GOT3 (cell line): ENCODE data around the gene PNMA6F.
A peak's percentile ranks its signal among the peaks of the same experiment; 100 is the strongest.
"Not testable (repeated sequence)": the region's sequence is repeated elsewhere in the genome, so short reads cannot be mapped to it uniquely, and the experiment has no call there.

Experiments
- DNase-seq: peaks from one replicate; lab custom pipeline; 2025; ENCODE audit warnings: mixed read lengths; lab: John Stamatoyannopoulos, UW

PNMA6F gene

GRCh38 chrX:153334654-153335295, 13.2 kb upstream of the PNMA6F start:
- no peak for DNase-seq

- DNase-seq: peak; percentile 48
Measured at GRCh38 chrX:153333821-153334653, 12.5 kb upstream of the PNMA6F start, which contains the start of gene ZNF275. Gene ZNF275, plus strand, starts transcription at chrX:153334153. Its CDS starts 2,527 bp downstream, at chrX:153336680.

DNA sequence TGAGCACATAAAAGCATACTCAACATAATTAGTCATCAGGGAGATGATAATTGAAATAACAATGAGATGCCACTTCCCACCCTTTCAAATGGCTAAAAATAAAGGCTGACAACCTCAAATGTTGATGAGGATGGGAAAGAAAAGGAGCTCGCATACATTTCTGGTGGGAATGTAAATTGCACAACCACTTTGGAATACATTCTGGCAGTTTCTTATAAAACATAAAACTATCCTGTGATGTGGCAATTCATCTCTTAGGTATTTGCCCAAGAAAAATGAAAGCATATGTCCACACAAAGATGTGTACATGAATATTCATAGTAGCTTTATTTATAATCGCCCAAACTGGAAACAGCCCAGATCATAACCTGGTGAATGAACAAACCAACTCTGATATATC, 11.7 kb upstream of the PNMA6F start:
- DNase-seq: no peak

GRCh38 chrX:153327561-153327960, 6.0 kb upstream of the PNMA6F start:
- DNase-seq: no peak

DNA sequence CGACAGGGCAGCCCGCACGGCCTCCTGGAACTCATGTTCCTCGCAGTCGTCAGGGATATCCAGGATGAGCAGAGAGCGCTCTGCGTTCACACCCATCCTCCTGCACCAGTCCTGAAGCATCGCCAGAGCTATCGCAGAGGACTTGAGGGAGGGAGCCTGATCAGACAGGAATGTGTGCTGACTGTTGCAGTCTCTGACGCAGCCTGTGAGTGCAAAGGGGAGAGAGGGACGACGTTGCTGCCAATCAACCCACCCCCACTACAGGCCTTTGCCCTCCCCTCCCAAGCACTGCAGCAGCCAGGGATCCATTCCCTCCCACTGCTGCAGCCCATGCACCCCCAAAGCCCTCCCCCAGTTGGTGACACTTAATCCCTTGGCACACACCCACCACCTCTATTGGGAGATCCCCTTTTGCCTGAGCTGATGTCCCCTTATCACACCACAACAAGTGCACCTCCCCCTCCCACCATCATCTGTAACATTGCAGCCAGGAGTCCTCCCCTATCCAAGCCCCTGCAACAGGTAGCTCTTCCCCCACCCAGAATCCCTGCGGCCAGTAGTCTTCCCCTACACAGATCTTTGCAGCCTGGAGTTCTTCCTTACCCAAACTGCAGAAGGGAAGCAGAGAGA, 897 bp downstream of the PNMA6F start:
- no peak for DNase-seq

DNA sequence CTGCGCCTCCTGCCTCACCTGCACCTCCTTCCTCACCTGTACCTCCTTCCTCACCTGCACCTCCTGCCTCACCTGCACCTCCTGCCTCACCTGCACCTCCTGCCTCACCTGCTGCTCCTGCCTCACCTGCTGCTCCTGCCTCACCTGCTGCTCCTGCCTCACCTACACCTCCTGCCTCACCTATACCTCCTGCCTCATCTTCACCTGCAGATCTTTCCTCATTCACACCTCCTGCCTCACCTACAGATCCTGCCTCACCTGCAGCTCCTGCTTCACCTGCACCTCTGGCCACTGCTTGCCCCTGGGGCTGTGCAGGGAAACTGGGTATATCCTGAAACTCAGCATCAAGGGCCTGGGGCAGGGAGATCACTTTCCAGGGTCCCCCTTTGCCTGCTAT, 1.5 kb downstream of the PNMA6F start:
- not testable (repeated sequence) for DNase-seq

- DNase-seq: no peak
Measured at GRCh38 chrX:153319295-153320046, 2.1 kb downstream of the PNMA6F start.

DNA sequence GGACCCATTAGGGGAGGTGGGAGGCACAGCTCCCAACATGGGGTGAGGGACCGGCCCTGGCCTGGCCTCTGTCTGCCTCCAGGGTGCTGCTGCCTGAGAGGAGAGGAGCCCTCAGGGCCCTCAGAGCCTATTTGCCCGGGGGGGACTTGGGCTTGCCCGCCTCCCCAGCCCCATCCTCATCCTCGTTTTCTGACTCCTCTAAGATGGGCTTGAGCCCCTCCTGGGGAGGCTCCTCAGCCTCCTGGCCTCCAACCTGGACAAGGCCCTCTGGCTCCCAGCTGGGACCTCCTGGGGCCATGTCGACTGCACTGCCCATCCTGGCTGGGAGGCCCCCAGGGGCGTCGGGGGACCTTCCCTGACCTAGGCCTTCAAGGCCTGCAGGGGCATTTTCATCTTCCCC, 2.8 kb downstream of the PNMA6F start:
- DNase-seq: no peak

DNA sequence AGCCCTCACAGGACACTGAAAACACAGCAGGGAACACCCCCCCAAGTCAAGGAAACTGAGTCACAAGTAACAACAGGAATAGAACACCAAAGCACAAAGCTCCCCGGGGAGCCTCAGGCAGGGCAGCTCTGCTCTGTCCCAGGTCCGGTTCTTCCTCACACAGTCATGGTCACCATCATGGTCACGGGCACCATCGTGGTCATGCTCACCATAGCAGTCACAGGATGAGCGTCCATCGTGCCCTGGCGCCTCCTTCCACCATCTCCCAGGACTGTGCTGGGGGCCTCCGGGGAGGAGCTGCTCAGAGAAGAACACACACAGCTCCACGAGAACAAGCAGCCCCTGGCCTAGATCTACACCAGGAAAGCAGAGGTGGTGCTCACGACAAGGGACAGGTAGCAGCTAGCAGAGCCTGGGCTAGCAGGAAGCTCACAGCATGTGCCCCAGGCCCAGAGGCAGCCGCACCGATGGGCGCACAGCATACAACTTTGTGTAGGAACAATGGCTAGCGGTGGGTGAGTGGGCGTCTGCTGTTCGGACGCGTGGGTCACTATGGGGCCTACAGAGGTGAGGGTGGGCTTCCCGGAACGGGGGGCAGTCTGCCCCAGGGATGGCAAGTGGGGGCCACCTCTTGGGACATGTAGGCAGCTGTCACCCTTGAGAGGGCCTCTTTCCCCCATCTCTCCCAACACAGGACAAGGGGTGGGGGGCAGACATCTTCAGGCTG, 3.4 kb downstream of the PNMA6F start:
- DNase-seq: no peak

DNA sequence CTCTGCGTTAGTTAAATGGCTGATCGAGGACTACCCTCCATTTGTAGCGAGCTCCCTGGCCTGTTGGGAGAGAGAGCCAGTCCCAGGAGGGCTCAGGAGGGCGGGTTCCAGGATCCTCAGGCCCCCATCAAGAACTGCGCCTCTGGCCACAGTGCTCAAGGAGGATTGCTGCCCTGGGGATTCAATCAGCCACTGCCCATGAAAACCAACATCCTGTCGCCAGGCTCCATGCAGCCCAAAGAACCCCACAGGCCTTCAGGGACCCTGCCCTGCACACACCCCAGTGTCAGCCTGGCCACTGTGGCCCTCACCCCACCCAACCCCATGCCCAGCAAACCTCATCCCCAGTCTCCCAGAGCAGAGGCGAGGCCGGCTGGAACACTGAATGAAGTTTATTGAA, 4.3 kb downstream of the PNMA6F start:
- no peak for DNase-seq

DNA sequence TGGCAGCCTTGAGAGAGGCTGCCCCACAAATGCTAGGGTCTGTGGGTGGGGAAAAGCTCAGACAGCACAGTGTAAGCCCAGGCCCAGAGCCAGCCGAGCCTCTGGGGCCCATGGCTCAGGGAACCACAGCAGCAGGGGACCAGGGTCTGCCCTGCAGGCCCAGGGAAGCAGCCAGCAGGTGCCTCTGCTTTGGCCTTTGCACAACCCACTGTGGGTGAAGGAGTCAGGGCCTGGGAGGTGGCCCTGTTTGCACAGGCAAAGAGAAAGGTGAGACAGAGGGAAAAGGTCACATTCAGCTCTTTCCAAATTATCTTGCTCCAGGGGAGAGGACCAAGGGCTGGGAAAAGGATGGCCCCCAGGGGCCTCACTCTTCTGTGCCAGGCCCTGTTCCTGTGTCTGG, 8.7 kb downstream of the PNMA6F start:
- DNase-seq: no peak

DNA sequence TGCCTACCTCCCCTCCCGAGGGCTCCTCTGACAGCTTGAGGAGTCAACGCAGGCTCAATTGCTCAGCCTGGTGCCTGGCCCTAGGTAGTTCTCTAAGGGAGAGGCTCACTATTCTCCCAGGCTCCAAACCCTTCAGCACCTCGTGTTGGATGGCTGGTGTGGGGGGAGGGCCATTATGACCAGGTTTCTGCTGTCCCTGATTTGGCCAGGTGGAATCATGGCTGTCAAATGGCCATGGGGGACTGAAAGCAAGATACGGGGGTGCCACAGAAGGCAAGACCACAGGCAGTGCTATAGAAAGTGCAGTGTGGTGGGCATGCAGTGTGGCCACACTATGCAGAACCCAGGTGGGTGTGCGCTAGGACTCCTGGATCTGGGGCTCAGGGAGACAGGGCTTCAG, 9.5 kb downstream of the PNMA6F start:
- no peak for DNase-seq

DNA sequence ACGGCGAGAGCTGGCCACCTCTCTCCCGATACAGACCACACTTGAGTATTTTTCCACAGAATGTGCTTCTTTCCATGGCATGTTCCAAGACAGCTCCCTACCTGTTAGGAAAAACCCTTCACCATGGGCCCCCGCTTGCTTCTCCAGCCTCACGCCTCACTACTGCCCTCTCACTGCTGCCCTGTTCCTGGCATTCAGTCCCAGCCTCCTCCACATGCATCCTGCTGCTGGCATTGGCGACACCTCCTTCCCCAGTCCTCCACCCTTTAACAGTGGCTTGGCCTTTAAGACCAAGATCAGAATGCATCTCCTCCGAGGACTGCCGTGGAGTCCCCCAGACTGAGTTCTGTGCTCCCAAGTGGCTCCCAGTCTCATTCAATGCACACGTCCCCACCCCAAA, 10.7 kb downstream of the PNMA6F start:
- no peak for DNase-seq

DNA sequence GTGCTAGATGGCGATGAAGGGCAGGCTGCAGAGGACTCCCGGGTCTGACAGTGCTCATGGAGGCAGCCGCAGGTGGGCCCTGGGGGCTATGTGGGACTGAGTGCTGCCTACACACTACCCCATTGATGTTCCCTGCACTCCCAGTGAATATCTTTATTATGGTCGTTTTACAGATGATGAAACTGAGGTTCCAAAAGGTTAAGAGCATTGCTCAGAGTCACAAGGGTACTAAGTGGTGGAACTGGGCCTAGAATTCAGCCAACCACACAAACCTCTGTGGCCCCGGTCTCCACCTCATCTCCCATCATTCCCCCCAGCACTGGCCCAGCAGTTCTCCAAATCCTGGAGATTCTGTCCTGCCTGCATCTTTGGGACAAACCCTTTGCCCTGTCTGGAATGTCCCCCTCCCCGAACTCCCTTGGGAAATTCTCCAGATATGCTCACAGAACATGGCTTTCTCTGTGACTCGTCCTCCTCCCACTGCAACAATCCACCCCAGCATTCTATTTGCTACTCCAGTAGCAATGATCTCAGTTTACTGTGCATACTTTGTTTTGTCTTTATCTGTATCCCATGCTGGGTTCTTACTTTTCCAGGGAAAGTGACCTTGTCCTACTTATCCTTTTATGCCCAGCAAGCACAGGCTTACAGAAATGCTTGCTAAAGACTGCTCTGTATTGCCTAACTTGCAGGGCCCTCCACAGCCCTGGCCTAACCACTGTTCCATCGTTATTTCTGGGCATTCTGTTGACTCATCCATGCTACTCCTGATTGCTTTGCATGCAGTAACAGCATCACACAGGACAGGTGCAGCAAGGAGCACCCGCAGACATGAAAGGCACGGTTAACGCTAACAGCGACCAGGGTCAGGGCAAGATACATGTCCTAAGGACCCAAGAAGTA, 14.0 kb downstream of the PNMA6F start:
- no peak for DNase-seq

GRCh38 chrX:153306527-153307115, 14.9 kb downstream of the PNMA6F start:
- DNase-seq: no peak

GRCh38 chrX:153305972-153306371, 15.6 kb downstream of the PNMA6F start:
- DNase-seq: no peak

GRCh38 chrX:153304988-153305736, 16.4 kb downstream of the PNMA6F start:
- no peak for DNase-seq

DNA sequence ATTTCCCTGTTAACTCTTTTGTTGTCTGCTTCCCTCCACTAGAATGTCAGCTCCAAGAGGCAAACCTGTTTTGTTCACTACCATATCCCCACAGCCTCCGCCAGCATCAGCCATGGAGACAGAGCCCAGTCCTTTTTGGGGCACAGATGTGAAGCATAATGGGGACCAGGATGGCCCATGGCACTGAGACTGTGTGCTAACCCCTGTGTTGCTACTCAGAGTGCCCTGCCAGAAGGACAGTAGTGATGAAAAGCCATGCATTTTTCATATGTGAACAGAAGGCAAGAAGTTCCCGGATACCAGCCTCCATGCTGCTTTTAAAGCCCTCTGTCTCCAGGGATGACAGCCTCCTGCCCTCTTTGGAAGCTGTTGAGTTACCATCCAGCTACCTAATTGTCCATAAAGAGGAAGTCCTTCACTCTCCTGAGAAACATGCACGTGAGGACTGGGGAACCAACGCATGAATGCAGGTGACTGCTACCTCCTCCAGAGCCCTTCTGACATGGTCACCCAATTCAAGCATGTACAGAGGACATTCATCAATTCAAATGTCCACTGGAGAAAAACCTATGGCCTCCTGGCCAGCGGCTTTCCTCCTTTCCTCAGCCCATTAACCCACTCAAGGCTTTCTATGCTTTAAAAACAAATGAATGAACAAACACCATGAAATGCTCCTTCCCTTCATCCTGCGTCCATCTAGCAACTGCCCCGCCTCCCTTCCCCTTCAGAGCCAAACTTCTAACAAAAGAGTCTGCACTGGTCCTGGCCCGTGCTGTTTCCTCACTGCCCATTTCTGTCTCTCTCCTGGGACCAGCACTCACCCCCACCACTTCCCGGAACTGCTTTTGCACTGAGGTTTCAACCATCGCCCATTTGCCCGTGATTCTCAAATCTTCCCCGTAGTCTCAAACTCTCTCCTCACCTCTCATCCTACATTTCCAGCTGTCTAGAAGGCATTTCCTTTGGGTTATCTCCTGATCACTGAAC, 18.0 kb downstream of the PNMA6F start:
- DNase-seq: no peak
